CD14-positive monocyte (primary cell): ENCODE data around the gene CLDN10. TPM values are rescaled to one million over a fixed set of nuclear protein-coding genes. Genes with fewer than 3 reads are reported as not detected.

Source experiments
- DNase-seq, 3 donors: peaks; one replicate each; pipeline ENCODE4 v3.0.0-alpha.2; 2011 to 2022
- H2AFZ ChIP-seq: 2 replicates; pipeline ENCODE4 v1.6.0; 2012; ENCODE audit warnings: mild to moderate bottlenecking, low read depth, low read length, inconsistent platforms; ENCODE audit not compliant: insufficient read depth, poor library complexity, severe bottlenecking
- H3K27ac ChIP-seq, 2 donors: 1 replicate in 1 of 2; 2 replicates in 1 of 2; pipeline ENCODE4 v1.5.1; 2012 to 2013; ENCODE audit warnings: low read length in 2 of 2, control low read depth in 1 of 2, inconsistent platforms in 1 of 2, low read depth in 1 of 2, mild to moderate bottlenecking in 1 of 2
- H3K27me3 ChIP-seq, 2 donors: one replicate each; pipeline versions ENCODE4 v1.6.0 to v1.6.1; 2011 to 2013; ENCODE audit warnings: low read length in 2 of 2; ENCODE audit not compliant: control insufficient read depth in 2 of 2, insufficient read depth in 2 of 2
- H3K36me3 ChIP-seq, 2 donors: replicated peaks in 1 of 2; 1 replicate in 1 of 2; 2 replicates in 1 of 2; pipeline versions ENCODE4 v1.5.1 to v1.6.1; 2012 to 2013; ENCODE audit warnings: low read length in 2 of 2, control low read depth in 1 of 2, inconsistent platforms in 1 of 2, mild to moderate bottlenecking in 1 of 2; ENCODE audit not compliant: insufficient read depth in 2 of 2, control insufficient read depth in 1 of 2
- H3K4me1 ChIP-seq, 2 donors: 1 replicate in 1 of 2; 2 replicates in 1 of 2; pipeline versions ENCODE4 v1.5.1 to v1.6.1; 2012 to 2013; ENCODE audit warnings: low read length in 2 of 2, control low read depth in 1 of 2, inconsistent platforms in 1 of 2, mild to moderate bottlenecking in 1 of 2, moderate library complexity in 1 of 2; ENCODE audit not compliant: insufficient read depth in 2 of 2, control insufficient read depth in 1 of 2
- H3K4me2 ChIP-seq: replicated peaks from 2 replicates; pipeline ENCODE3; 2012; ENCODE audit warnings: low read length, moderate library complexity, mild to moderate bottlenecking; ENCODE audit not compliant: poor library complexity, severe bottlenecking; ENCODE audit errors: extremely low read depth
- H3K4me3 ChIP-seq, 3 experiments: fragments of 200-600 bp in 1 of 3; sonication (generic) in 1 of 3; replicated peaks in 1 of 3; 1 replicate in 2 of 3; 2 replicates in 1 of 3; pipeline ENCODE4 v1.5.1; 2011 to 2013; ENCODE audit warnings: low read length in 3 of 3, mild to moderate bottlenecking in 3 of 3, control low read depth in 2 of 3, low read depth in 2 of 3, inconsistent platforms in 1 of 3, moderate library complexity in 1 of 3
- H3K79me2 ChIP-seq: 2 replicates; pipeline ENCODE4 v1.6.0; 2012; ENCODE audit warnings: mild to moderate bottlenecking, control low read depth, inconsistent platforms, low read length, moderate library complexity; ENCODE audit not compliant: insufficient read depth
- H3K9ac ChIP-seq: 2 replicates; pipeline ENCODE4 v1.6.0; 2017; ENCODE audit warnings: low read length, mild to moderate bottlenecking; ENCODE audit not compliant: insufficient read depth, poor library complexity, severe bottlenecking
- H3K9me3 ChIP-seq, 2 donors: replicated peaks in 1 of 2; 1 replicate in 1 of 2; 2 replicates in 1 of 2; pipeline versions ENCODE4 v1.5.1 to v1.6.1; 2012 to 2013; ENCODE audit warnings: low read length in 2 of 2, control low read depth in 1 of 2; ENCODE audit not compliant: control insufficient read depth in 1 of 2, insufficient read depth in 1 of 2
- H4K20me1 ChIP-seq: 2 replicates; pipeline ENCODE4 v1.6.0; 2012; ENCODE audit warnings: mild to moderate bottlenecking, low read length, control low read depth, moderate library complexity; ENCODE audit not compliant: insufficient read depth
- H3K27ac Mint-ChIP-seq, 7 donors: one replicate each; pipeline ENCODE4 v1.8.0; 2020; ENCODE audit warnings: mild to moderate bottlenecking in 7 of 7, mixed read lengths in 7 of 7, moderate library complexity in 6 of 7, inconsistent platforms in 2 of 7
- H3K27me3 Mint-ChIP-seq, 3 donors: one replicate each; pipeline ENCODE4 v1.8.0; 2021 to 2022; ENCODE audit warnings: low read depth in 3 of 3, mild to moderate bottlenecking in 3 of 3, mixed read lengths in 3 of 3, moderate library complexity in 3 of 3, inconsistent platforms in 1 of 3
- H3K36me3 Mint-ChIP-seq, 2 donors: one replicate each; pipeline ENCODE4 v1.8.0; 2020; ENCODE audit warnings: mixed read lengths in 2 of 2, inconsistent platforms in 1 of 2, mild to moderate bottlenecking in 1 of 2
- H3K4me1 Mint-ChIP-seq: one replicate; pipeline ENCODE4 v1.8.0; 2020; ENCODE audit warnings: mild to moderate bottlenecking, mixed read lengths
- H3K4me3 Mint-ChIP-seq, 2 donors: one replicate each; pipeline ENCODE4 v1.8.0; 2020; ENCODE audit warnings: mild to moderate bottlenecking in 2 of 2, mixed read lengths in 2 of 2, moderate library complexity in 1 of 2
- H3K9me3 Mint-ChIP-seq, 7 donors: one replicate each; pipeline ENCODE4 v1.8.0; 2020 to 2022; ENCODE audit warnings: mixed read lengths in 7 of 7, mild to moderate bottlenecking in 6 of 7, moderate library complexity in 6 of 7, inconsistent platforms in 2 of 7
- WGBS: methylation state at CpG from one replicate; pipeline ENCODE4 v1.1.5; 2013; ENCODE audit warnings: missing lambda C conversion rate; ENCODE audit not compliant: insufficient coverage; 5-methylcytosine and 5-hydroxymethylcytosine counted together
- intact Hi-C, 2 donors: fragments of 100-400 bp; cut with micrococcal nuclease; formaldehyde crosslinking; loops; one replicate each; pipeline versions ENCODE4 v1.15.0 to v1.15.1; 2023
- polyA plus RNA-seq, 3 donors: library from polyadenylated mRNA; depleted of rRNA in 1 of 3; unstranded in 2 of 3; stranded (reverse) in 1 of 3; fragments of 300-500 nt in 2 of 3; fragments of >200 nt in 1 of 3; fragmentation: Illumina TruSeq in 2 of 3; gene quantifications; 1 replicate in 2 of 3; 2 replicates in 1 of 3; pipeline ENCODE4 v1.2.3, GENCODE V29; 2012 to 2021
- TF ChIP-seq, protein P1 (sequence below): fragments of 200-600 bp; IDR thresholded peaks from one replicate; pipeline ENCODE4 v1.8.0; 2022; ENCODE audit warnings: antibody characterized with exemption, mild to moderate bottlenecking

The CLDN10 gene
- polyA plus RNA-seq, 3 donors: 0.35 TPM; not detected in 2

DNA sequence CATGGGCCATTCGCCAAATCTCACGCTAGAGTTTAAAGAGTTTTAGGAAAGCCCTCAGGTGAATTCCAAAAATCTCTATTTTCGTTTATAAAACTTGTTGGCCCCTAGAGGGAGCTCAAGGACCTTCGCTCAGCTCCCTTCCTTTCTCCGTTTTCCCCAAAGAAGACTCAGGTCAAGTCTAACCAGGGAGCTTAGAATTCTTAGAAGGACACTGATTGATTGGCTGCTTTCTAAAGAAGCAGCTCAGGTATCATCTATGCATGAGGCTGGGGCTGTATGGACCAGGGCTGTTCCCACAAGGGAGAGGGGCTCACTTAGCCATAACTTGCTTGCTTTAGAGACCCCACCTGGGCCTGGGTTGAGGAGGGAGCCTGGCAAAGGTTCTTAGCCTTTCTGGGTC lies 71.5 kb downstream of the CLDN10 start:
- no peaks in the 10 kb centered on the region for H3K27me3 ChIP-seq
- H3K27ac ChIP-seq: no peak overlapping the region
- no peaks in the 10 kb centered on the region for H3K36me3 ChIP-seq
- H4K20me1 ChIP-seq: no peaks in the 10 kb centered on the region
- 50% methylated on average over 2 of the region's 5 CpGs for WGBS
- H3K4me2 ChIP-seq: no peak overlapping the region
- Mint-ChIP-seq H3K36me3 (no peaks in the 10 kb centered on the region), H3K4me1 (peaks cover 14% of the 10 kb centered on the region), H3K27ac (no peak overlapping the region), H3K9me3 (peaks cover 2 to 6% (median 3%) of the 10 kb centered on the region in 7 donors), H3K4me3 (no peak overlapping the region), H3K27me3 (peaks cover 0 to 2% (median 0%) of the 10 kb centered on the region in 3 donors)
- TF ChIP-seq, protein P1, sequence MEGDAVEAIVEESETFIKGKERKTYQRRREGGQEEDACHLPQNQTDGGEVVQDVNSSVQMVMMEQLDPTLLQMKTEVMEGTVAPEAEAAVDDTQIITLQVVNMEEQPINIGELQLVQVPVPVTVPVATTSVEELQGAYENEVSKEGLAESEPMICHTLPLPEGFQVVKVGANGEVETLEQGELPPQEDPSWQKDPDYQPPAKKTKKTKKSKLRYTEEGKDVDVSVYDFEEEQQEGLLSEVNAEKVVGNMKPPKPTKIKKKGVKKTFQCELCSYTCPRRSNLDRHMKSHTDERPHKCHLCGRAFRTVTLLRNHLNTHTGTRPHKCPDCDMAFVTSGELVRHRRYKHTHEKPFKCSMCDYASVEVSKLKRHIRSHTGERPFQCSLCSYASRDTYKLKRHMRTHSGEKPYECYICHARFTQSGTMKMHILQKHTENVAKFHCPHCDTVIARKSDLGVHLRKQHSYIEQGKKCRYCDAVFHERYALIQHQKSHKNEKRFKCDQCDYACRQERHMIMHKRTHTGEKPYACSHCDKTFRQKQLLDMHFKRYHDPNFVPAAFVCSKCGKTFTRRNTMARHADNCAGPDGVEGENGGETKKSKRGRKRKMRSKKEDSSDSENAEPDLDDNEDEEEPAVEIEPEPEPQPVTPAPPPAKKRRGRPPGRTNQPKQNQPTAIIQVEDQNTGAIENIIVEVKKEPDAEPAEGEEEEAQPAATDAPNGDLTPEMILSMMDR: peak; percentile 80
- intact Hi-C loops: loop anchor here (5.0 kb wide), 1 partner anchor 208 kb away; no protein-coding TSS in a partner anchor
- no peak overlapping the region for H2AFZ ChIP-seq
- no peaks in the 10 kb centered on the region for H3K9me3 ChIP-seq
- peak; percentile 45 to 57 (median 45) for DNase-seq
- H3K79me2 ChIP-seq: no peaks in the 10 kb centered on the region
- H3K9ac ChIP-seq: no peak overlapping the region
- H3K4me1 ChIP-seq: peaks cover 10 to 11% of the 10 kb centered on the region in 2 donors
- H3K4me3 ChIP-seq: no peak overlapping the region

DNA sequence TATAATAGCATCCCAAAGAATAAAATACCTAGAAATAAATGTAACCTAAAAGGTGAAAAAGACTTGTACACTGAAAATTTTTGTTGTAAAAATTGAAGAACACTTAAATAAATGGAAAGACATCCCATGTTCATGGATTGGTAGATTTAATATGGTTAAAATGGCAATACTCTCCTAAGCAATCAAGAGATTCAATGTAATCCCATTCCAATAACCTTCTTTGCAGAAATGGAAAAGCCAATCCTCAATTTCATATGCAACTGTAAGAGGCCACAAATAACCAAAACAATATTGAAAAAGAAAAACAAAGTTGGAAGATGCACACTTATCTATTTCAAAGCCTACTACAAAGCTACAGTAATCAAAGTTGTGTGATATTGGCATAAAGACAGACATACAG lies 74.2 kb downstream of the CLDN10 start:
- no peak for DNase-seq
- Mint-ChIP-seq H3K9me3 (no peaks in the 10 kb centered on the region), H3K36me3 (no peaks in the 10 kb centered on the region), H3K27me3 (peaks cover 0 to 4% (median 0%) of the 10 kb centered on the region in 3 donors), H3K4me3 (no peak overlapping the region), H3K27ac (no peak overlapping the region), H3K4me1 (peaks cover 10% of the 10 kb centered on the region)
- H4K20me1 ChIP-seq: no peaks in the 10 kb centered on the region
- H3K79me2 ChIP-seq: no peaks in the 10 kb centered on the region
- H3K4me2 ChIP-seq: no peak overlapping the region
- H3K27ac ChIP-seq: no peak overlapping the region
- no peak overlapping the region for H2AFZ ChIP-seq
- intact Hi-C loops: loop anchor here in 1 of 2 donors (5.0 kb wide), 1 partner anchor 356 kb away; no protein-coding TSS in a partner anchor
- H3K9me3 ChIP-seq: no peaks in the 10 kb centered on the region
- TF ChIP-seq, protein P1: no peak
- H3K4me1 ChIP-seq: peaks cover 10 to 11% of the 10 kb centered on the region in 2 donors
- no peaks in the 10 kb centered on the region for H3K27me3 ChIP-seq
- H3K4me3 ChIP-seq: no peak overlapping the region
- no peaks in the 10 kb centered on the region for H3K36me3 ChIP-seq
- no peak overlapping the region for H3K9ac ChIP-seq
